Sigmoid colon (tissue), 4 donors: ENCODE measurements around the gene LPP.

Experiments used
- EP300 ChIP-seq, 4 donors: sonication (generic); formaldehyde crosslinking; IDR thresholded peaks; one replicate each; pipeline ENCODE4 v1.6.1; 2017; ENCODE audit warnings: antibody characterized with exemption in 4 of 4
- POLR2A ChIP-seq, 2 donors: fragments of 450-650 bp; IDR thresholded peaks; one replicate each; pipeline ENCODE4 v1.6.1; 2016; ENCODE audit warnings: antibody characterized with exemption in 2 of 2, mild to moderate bottlenecking in 2 of 2, moderate library complexity in 2 of 2
- POLR2AphosphoS5 ChIP-seq, 4 donors: sonication (generic); formaldehyde crosslinking; IDR thresholded peaks; one replicate each; pipeline ENCODE4 v1.6.1; 2017; ENCODE audit warnings: antibody characterized with exemption in 4 of 4
- TF ChIP-seq, protein P1 (sequence below), 4 experiments: fragments of 450-650 bp in 3 of 4; fragments of 200-600 bp in 1 of 4; IDR thresholded peaks; one replicate each; pipeline ENCODE4 v1.5.1; 2016 to 2019; ENCODE audit warnings: antibody characterized with exemption in 4 of 4, mild to moderate bottlenecking in 3 of 4, moderate library complexity in 2 of 4

DNA sequence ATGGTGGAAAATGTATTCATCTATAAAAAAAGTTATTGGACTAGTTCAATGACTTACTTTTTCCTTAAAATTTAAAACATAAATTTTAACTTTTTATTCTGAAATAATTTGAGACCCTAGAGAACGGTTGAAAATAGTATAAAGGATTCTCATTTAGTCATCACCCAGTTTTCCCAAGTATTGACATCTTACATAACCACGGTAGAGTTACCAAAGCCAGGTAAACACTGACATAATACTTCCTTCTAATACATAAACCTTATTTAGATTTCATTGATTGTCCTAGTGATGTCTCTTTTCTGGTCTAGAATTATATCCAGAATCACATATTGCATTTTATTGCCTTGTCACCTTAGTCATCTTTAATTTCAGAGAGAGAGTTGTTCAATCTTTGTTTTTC lies 319.1 kb downstream of the LPP start:
- TF ChIP-seq, protein P1, sequence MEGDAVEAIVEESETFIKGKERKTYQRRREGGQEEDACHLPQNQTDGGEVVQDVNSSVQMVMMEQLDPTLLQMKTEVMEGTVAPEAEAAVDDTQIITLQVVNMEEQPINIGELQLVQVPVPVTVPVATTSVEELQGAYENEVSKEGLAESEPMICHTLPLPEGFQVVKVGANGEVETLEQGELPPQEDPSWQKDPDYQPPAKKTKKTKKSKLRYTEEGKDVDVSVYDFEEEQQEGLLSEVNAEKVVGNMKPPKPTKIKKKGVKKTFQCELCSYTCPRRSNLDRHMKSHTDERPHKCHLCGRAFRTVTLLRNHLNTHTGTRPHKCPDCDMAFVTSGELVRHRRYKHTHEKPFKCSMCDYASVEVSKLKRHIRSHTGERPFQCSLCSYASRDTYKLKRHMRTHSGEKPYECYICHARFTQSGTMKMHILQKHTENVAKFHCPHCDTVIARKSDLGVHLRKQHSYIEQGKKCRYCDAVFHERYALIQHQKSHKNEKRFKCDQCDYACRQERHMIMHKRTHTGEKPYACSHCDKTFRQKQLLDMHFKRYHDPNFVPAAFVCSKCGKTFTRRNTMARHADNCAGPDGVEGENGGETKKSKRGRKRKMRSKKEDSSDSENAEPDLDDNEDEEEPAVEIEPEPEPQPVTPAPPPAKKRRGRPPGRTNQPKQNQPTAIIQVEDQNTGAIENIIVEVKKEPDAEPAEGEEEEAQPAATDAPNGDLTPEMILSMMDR (IDR thresholded peaks at IDR 0.05), result no peak
- TF ChIP-seq POLR2AphosphoS5 (IDR thresholded peaks at IDR 0.05) (no peak), POLR2A (IDR thresholded peaks at IDR 0.05) (no peak), EP300 (IDR thresholded peaks at IDR 0.05) (no peak)
